NT2/D1 (cell line): ENCODE results near the gene WDR44.

ENCODE experiments used
- DNase-seq: peaks from one replicate; pipeline ENCODE4 v3.0.0-alpha.2; 2011; ENCODE audit warnings: low read depth, low spot score
- H3K27me3 ChIP-seq: 2 replicates; pipeline ENCODE4 v1.6.0; 2011; ENCODE audit warnings: mild to moderate bottlenecking; ENCODE audit not compliant: insufficient read length, insufficient read depth
- H3K36me3 ChIP-seq: 2 replicates; pipeline ENCODE4 v1.6.1; 2011; ENCODE audit warnings: mild to moderate bottlenecking, low read length, mixed read lengths; ENCODE audit not compliant: insufficient read depth, insufficient read length
- H3K4me1 ChIP-seq: 2 replicates; pipeline ENCODE4 v1.5.1; 2011; ENCODE audit not compliant: insufficient read depth, insufficient read length
- H3K4me3 ChIP-seq: 2 replicates; pipeline ENCODE4 v1.5.1; 2011; ENCODE audit warnings: low read depth; ENCODE audit not compliant: insufficient read length
- H3K9ac ChIP-seq: 2 replicates; pipeline ENCODE4 v1.6.0; 2011; ENCODE audit warnings: low read depth; ENCODE audit not compliant: insufficient read length
- H3K9me3 ChIP-seq: 2 replicates; pipeline ENCODE4 v1.5.1; 2011; ENCODE audit warnings: mild to moderate bottlenecking, low read length; ENCODE audit not compliant: insufficient read depth
- SUZ12 ChIP-seq: IDR thresholded peaks from 2 replicates; pipeline ENCODE4 v1.6.1; 2011; ENCODE audit not compliant: insufficient read length, insufficient read depth; ENCODE audit errors: extremely low read depth
- YY1 ChIP-seq: IDR thresholded peaks from 2 replicates; pipeline ENCODE4 v1.6.1; 2011; ENCODE audit not compliant: insufficient read length, insufficient read depth
- ZNF274 ChIP-seq: IDR thresholded peaks from 2 replicates; pipeline ENCODE4 v1.6.1; 2011; ENCODE audit warnings: mild to moderate bottlenecking, low read depth, low read length

WDR44 gene

GRCh38 chrX:118350706-118351105 is 4.8 kb downstream of the WDR44 start:
- Histone ChIP-seq H3K4me1 (no peaks in the 10 kb centered on the region), H3K36me3 (no peaks in the 10 kb centered on the region), H3K9me3 (no peaks in the 10 kb centered on the region), H3K27me3 (peaks cover 4% of the 10 kb centered on the region), H3K4me3 (no peak overlapping the region), H3K9ac (no peak overlapping the region)
- TF ChIP-seq ZNF274: no peak
- TF ChIP-seq YY1: no peak
- no peak for TF ChIP-seq SUZ12
- no peak for DNase-seq

GRCh38 chrX:118352566-118352965 is 6.7 kb downstream of the WDR44 start:
- H3K4me3 ChIP-seq: no peak overlapping the region
- TF ChIP-seq YY1: no peak
- TF ChIP-seq SUZ12: no peak
- TF ChIP-seq ZNF274: no peak
- H3K4me1 ChIP-seq: no peaks in the 10 kb centered on the region

DNA sequence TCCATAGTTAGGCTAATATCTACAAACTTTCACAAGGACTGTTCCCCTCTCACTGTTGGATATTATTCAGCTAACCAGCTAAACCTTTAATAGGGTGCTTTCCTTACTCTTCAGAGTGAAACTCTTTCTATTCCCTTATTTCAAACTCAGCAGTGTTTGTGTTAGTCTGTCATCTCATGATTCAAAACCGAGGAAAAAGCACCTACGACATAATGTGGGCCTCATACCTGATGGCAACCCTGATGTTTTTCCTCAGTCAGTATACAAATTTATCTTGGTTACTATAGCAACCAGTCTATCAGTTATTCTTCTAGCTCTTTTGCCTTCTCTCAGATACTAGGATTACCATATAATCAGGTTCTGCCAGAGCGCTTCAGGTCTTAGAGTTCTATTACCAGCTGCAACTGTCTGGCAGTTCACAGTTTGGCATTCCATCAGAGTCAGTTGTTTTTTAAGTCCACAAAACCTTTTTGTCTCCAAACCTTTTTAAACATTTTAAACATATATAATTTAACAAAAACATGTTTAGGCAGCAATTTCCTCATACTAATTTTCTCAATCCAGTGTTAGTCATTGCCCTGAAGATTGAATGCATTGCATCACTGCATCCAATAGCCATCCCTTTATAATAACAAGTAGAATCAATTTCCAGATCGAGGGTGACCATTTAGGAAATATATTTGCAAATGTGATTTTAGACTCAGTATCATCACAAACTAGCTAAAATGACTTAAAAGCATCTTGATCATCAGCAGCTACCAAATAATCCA is 7.4 kb downstream of the WDR44 start:
- no peak for DNase-seq
- no peaks in the 10 kb centered on the region for H3K9me3 ChIP-seq
- no peaks in the 10 kb centered on the region for H3K27me3 ChIP-seq
- H3K4me3 ChIP-seq: no peak overlapping the region
- TF ChIP-seq ZNF274 (no peak), YY1 (no peak)
- no peaks in the 10 kb centered on the region for H3K36me3 ChIP-seq
- no peaks in the 10 kb centered on the region for H3K4me1 ChIP-seq
- no peak overlapping the region for H3K9ac ChIP-seq

More at GRCh38 chrX:118352566-118352965, 6.7 kb downstream of the WDR44 start:
- Histone ChIP-seq H3K9me3 (no peaks in the 10 kb centered on the region), H3K36me3 (no peaks in the 10 kb centered on the region), H3K9ac (no peak overlapping the region), H3K27me3 (peaks cover 2% of the 10 kb centered on the region)
- no peak for DNase-seq

DNA sequence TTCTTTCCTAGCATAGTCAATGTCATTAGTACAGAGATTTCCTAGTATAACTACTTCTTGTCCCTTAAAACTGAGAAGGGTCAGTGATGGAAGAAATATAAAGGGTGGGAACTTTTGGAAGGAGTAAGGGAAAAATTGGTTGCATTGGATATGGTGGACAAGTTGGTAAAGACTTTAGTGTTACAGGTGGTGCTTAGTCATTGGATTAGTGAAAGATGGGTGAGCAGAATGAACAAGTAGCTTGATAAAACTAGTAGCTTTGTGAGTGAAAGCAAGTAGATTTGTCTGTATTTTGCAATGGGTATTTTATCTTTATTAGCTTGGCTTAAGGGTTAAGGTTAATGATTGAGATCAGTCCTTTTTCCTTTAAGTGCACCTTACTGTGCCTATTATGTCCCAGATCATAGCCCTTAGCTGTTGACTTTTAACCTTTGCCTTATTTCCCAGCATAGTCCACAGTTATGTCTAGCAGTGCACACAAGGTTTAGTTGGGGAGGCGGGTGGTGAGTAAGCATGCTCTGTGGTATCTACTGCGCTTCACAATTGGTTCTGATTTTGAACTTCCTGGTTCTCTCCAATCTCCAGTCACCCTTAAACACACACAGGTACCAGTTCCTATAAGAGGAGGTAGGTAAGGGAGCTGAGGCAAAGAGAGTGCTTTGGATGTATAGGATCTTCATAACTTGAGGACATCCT is 9.5 kb downstream of the WDR44 start:
- no peaks in the 10 kb centered on the region for H3K27me3 ChIP-seq
- no peak for TF ChIP-seq ZNF274
- TF ChIP-seq SUZ12: no peak
- TF ChIP-seq YY1: no peak
- H3K9me3 ChIP-seq: no peaks in the 10 kb centered on the region
- no peak for DNase-seq
- H3K4me1 ChIP-seq: no peaks in the 10 kb centered on the region
- H3K36me3 ChIP-seq: no peaks in the 10 kb centered on the region
- H3K9ac ChIP-seq: no peak overlapping the region
- H3K4me3 ChIP-seq: no peak overlapping the region

DNA sequence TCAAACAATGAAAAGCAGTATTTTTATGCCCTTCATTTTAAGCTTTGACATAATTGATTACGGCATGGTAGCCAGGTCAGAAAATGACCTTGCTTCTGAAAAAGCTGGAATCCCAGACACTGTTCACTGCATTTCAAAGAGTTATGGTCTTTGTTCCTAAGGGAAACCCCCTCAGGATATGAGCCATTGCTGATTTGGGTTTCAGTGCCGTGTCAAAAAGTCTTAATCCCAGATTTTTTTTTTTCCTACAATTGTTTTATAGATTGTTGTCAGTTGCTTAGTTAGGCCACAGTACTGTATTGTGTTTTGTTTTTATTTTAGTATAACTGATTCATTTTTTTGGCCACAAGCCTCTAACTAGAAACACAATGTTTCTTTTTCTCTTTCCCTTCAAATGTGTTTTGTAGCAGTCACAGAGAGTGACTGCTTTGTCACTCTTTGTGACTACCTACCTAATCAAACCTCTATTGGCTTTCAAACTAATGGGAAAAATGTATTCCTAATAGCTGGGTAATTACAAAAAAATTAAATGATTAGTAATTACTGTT is 10.3 kb downstream of the WDR44 start:
- H3K36me3 ChIP-seq: no peaks in the 10 kb centered on the region
- no peak for DNase-seq
- H3K27me3 ChIP-seq: no peaks in the 10 kb centered on the region
- no peaks in the 10 kb centered on the region for H3K9me3 ChIP-seq
- H3K4me3 ChIP-seq: no peak overlapping the region
- peaks cover 3% of the 10 kb centered on the region for H3K4me1 ChIP-seq
- no peak overlapping the region for H3K9ac ChIP-seq
- no peak for TF ChIP-seq ZNF274
- no peak for TF ChIP-seq YY1
- TF ChIP-seq SUZ12: no peak

DNA sequence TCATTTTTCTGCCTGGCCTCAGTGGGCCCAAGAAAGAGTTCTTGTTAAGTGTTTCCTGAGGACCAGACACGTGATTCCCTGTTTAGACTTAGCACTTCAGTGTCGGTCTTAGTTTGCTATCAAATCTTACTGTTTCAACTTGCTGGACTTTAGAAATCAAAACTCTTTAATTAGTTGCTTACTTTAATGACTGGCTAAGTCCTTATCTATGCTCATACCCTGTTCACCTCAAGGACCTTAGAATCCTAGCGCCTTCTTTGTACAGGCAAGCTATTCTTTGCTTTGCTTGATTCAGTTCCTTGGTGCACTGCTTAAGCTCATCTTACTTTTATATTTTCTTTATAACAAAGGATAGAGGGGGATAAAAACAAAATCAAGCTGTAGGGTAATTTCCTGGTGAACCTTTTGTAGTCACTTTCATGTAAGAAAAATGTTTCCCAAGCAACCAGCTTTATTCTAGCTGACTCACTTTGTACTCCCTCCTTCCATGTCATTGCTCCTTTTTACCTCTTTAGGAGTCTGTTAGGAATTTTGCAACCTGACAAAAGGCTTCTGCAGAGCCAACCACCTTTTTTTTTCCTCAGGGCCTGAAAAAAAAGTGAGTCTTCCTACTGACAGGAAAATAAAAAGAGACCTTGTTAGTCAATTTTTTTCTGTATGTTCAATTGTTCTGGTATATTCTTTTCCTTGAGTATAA is 14.7 kb downstream of the WDR44 start:
- Histone ChIP-seq H3K27me3 (no peaks in the 10 kb centered on the region), H3K4me3 (no peak overlapping the region), H3K36me3 (no peaks in the 10 kb centered on the region), H3K4me1 (peaks cover 3% of the 10 kb centered on the region), H3K9ac (no peak overlapping the region), H3K9me3 (no peaks in the 10 kb centered on the region)
- DNase-seq: no peak
- TF ChIP-seq SUZ12: no peak
- no peak for TF ChIP-seq YY1
- TF ChIP-seq ZNF274: no peak

GRCh38 chrX:118364261-118364660 is 18.4 kb downstream of the WDR44 start:
- H3K4me3 ChIP-seq: no peak overlapping the region
- H3K9ac ChIP-seq: no peak overlapping the region
- peaks cover 3% of the 10 kb centered on the region for H3K4me1 ChIP-seq
- no peaks in the 10 kb centered on the region for H3K27me3 ChIP-seq
- DNase-seq: no peak
- no peaks in the 10 kb centered on the region for H3K36me3 ChIP-seq
- H3K9me3 ChIP-seq: no peaks in the 10 kb centered on the region
- TF ChIP-seq SUZ12 (no peak), YY1 (no peak), ZNF274 (no peak)
